Neural crest cell (in vitro differentiated cells): ENCODE measurements around the gene FMNL2. TPM values are rescaled to one million over a fixed set of nuclear protein-coding genes. Genes with fewer than 3 reads are reported as not detected.

Source experiments
- DNase-seq: peaks from one replicate; pipeline ENCODE4 v3.0.0; 2021; ENCODE audit warnings: low read depth, mixed read lengths, low spot score
- H3K27ac Mint-ChIP-seq: one replicate; pipeline ENCODE4 v1.8.0; 2021; ENCODE audit warnings: mild to moderate bottlenecking, mixed read lengths; ENCODE audit not compliant: unreplicated experiment
- H3K27me3 Mint-ChIP-seq: 2 replicates; pipeline ENCODE4 v1.8.0; 2021; ENCODE audit warnings: low read depth, mild to moderate bottlenecking, mixed read lengths
- H3K36me3 Mint-ChIP-seq: 2 replicates; pipeline ENCODE4 v1.8.0; 2021; ENCODE audit warnings: low read depth, mild to moderate bottlenecking, mixed read lengths
- H3K4me1 Mint-ChIP-seq: 2 replicates; pipeline ENCODE4 v1.8.0; 2021; ENCODE audit warnings: mixed read lengths
- H3K4me3 Mint-ChIP-seq: one replicate; pipeline ENCODE4 v1.8.0; 2021; ENCODE audit warnings: mild to moderate bottlenecking, mixed read lengths
- H3K9me3 Mint-ChIP-seq: 2 replicates; pipeline ENCODE4 v1.8.0; 2021; ENCODE audit warnings: mixed read lengths
- total RNA-seq: library from RNA; stranded (reverse); gene quantifications from 2 replicates; pipeline ENCODE4 v1.2.1, GENCODE V29; 2021
- TF ChIP-seq, protein P1 (sequence below): fragments of 200-600 bp; sonication (generic); conservative IDR thresholded peaks from 2 replicates; pipeline ENCODE4 v1.5.0; 2021; ENCODE audit warnings: antibody characterized with exemption, mild to moderate bottlenecking

The FMNL2 gene
- total RNA-seq, 1 donor from 2014 or later, result 54.9 TPM

DNA sequence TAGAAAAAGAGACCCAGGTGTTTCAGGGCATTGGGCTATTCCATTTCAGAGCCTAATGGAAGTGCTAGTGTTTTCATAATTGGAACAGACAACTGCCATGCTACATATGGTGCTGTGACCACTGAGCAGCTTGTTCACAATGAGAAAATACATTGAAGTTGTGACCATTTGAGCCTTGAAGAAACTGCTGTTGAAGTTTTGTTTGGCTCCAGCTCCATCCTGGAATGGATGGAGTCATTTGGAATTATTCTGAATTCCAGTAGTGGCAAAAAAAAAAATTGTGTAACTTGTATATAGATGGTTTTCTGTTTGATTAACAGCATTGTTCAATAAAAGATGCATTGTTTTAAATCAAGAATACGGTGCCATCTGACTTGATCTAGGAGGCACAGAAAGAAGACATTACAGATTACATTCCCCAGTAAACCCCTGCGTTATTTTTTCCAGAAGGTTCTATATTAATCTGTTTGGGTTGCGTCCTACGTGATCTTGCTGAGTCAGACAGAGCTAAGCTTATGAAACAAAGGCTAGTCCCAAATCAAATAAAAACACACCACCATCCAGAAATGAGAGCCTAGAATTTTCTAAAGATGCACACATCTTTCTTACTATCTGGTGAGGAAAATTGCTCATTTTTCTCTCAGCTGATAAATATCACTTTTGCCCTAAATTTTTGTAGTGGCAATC is 19.2 kb downstream of the FMNL2 start:
- Mint-ChIP-seq H3K4me1 (peaks cover 51% of the 10 kb centered on the region), H3K9me3 (no peaks in the 10 kb centered on the region), H3K27me3 (no peaks in the 10 kb centered on the region), H3K27ac (no peak overlapping the region), H3K4me3 (no peak overlapping the region), H3K36me3 (no peaks in the 10 kb centered on the region)
- no peak for DNase-seq
- TF ChIP-seq, protein P1, sequence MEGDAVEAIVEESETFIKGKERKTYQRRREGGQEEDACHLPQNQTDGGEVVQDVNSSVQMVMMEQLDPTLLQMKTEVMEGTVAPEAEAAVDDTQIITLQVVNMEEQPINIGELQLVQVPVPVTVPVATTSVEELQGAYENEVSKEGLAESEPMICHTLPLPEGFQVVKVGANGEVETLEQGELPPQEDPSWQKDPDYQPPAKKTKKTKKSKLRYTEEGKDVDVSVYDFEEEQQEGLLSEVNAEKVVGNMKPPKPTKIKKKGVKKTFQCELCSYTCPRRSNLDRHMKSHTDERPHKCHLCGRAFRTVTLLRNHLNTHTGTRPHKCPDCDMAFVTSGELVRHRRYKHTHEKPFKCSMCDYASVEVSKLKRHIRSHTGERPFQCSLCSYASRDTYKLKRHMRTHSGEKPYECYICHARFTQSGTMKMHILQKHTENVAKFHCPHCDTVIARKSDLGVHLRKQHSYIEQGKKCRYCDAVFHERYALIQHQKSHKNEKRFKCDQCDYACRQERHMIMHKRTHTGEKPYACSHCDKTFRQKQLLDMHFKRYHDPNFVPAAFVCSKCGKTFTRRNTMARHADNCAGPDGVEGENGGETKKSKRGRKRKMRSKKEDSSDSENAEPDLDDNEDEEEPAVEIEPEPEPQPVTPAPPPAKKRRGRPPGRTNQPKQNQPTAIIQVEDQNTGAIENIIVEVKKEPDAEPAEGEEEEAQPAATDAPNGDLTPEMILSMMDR, result no peak

DNA sequence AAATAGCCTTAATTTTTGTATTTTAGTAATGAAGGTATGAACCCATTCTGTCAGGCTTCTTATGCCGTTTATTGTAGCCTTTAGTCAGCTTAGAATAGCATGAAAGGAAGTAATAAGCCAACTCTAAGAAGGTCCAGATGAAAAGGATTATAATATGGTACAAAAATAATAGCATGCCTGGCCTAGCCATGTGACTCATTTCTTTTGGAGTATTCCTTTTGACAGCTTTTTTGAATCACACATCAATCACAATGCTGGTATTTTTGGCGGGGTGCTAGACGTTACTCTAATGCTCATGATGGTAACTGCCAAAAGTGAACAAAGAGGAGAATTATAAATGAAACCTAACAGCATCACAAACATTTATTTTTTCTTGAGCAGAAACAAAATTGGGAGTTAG is 19.9 kb downstream of the FMNL2 start:
- no peak for DNase-seq
- Mint-ChIP-seq H3K36me3 (no peaks in the 10 kb centered on the region), H3K9me3 (no peaks in the 10 kb centered on the region), H3K27ac (no peak overlapping the region), H3K4me1 (peaks cover 50% of the 10 kb centered on the region), H3K27me3 (no peaks in the 10 kb centered on the region), H3K4me3 (no peak overlapping the region)
- TF ChIP-seq, protein P1, result no peak

DNA sequence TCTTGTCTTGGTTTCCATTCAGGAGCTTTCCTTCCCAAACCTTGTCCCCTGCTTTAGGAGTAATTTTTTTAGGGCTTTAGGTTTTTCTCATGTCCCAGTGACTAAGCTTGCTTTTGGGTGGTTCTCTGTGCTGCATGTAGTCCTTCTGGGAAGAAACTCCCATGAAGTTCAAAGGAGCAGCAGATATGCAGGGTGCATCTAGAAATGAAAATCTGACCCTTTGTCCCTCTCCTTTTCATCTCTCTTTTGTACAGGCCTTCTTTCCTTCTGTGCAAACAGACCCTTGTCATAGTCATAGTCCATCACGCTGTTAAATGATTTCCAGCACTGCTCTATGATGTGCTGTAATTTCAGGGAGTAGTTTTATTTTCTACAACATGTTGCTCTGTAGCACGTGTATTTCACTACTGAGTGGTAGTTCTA is 20.4 kb downstream of the FMNL2 start:
- TF ChIP-seq, protein P1, result no peak
- no peak overlapping the region for H3K4me3 Mint-ChIP-seq
- no peak for DNase-seq
- H3K27ac Mint-ChIP-seq, result peak overlapping the region; percentile 28
- peaks cover 45% of the 10 kb centered on the region for H3K4me1 Mint-ChIP-seq
- H3K9me3 Mint-ChIP-seq, result no peaks in the 10 kb centered on the region
- H3K27me3 Mint-ChIP-seq, result no peaks in the 10 kb centered on the region
- H3K36me3 Mint-ChIP-seq, result no peaks in the 10 kb centered on the region

DNA sequence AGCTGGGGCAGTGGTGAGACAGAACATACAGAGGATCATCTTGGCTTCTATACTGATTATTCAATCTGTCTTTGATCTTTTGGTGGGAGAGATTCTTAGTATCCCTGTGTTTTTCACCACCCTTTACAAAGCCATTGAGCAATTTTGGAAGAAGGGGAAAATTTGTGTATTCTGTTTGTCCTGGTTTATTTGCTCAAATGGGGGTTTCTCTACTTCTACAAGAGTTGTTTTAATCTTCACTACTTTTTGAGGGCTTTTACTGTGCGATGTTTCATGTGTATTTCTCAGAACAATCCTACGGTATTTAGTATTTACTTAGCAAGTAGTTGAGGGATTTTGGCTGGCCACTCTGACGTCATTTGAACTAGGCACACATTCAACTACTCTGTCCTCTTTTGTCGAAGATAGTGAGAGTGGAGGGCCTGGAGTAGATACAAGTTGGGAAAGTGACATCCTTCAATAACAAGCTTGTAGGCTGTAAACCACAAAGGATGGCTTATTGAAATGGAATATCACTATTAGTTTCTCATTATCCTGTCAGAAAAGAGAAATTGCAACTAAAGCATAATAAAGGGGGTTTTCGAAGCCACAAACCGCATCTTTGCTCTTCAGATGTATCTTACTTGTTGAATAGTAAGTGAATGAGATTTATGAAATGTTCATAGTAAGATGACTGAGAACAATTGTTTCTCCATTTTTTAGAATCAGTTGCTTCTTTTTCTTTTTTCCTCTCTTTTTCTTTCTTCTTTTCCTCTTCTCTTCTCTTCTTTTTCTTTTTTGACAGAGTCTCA is 24.8 kb downstream of the FMNL2 start:
- H3K27ac Mint-ChIP-seq, result no peak overlapping the region
- DNase-seq, result no peak
- H3K27me3 Mint-ChIP-seq, result no peaks in the 10 kb centered on the region
- no peaks in the 10 kb centered on the region for H3K9me3 Mint-ChIP-seq
- H3K4me1 Mint-ChIP-seq, result peaks cover 24% of the 10 kb centered on the region
- no peak overlapping the region for H3K4me3 Mint-ChIP-seq
- no peaks in the 10 kb centered on the region for H3K36me3 Mint-ChIP-seq
- TF ChIP-seq, protein P1, result no peak

DNA sequence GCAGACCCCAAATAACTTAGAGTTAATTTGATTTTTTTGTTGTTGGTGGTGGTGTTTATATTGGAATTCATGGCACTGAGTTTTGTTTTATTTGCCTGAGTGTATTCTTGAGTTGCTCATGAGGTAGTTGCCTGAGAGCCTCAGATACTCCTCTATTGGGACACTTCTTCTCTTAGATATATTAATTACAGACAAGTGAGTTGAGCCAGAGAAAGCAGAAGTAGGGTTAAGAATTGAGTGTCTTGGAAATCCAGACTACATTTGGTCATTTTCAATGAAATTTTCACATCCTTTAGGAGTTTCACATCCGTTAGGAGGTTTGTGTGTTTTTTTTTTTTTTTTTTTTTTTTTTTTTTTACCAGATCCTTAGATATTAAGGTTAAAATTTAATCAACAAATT is 29.0 kb downstream of the FMNL2 start:
- H3K4me1 Mint-ChIP-seq, result peaks cover 30% of the 10 kb centered on the region
- no peak overlapping the region for H3K27ac Mint-ChIP-seq
- no peak overlapping the region for H3K4me3 Mint-ChIP-seq
- H3K27me3 Mint-ChIP-seq, result no peaks in the 10 kb centered on the region
- TF ChIP-seq, protein P1, result no peak
- DNase-seq, result no peak
- no peaks in the 10 kb centered on the region for H3K36me3 Mint-ChIP-seq
- no peaks in the 10 kb centered on the region for H3K9me3 Mint-ChIP-seq
